NCI-H446 (cell line): Measurements from ENCODE around the gene MAST3.
A peak's percentile ranks its signal among the peaks of the same experiment; 100 is the strongest.

ENCODE experiments used
- DNase-seq, 2 experiments: peaks; one replicate each; lab custom pipeline; 2025; lab: John Stamatoyannopoulos, UW

MAST3 gene

GRCh38 chr19:18159810-18160209, 62.2 kb downstream of the MAST3 start:
- DNase-seq: no peak

DNA sequence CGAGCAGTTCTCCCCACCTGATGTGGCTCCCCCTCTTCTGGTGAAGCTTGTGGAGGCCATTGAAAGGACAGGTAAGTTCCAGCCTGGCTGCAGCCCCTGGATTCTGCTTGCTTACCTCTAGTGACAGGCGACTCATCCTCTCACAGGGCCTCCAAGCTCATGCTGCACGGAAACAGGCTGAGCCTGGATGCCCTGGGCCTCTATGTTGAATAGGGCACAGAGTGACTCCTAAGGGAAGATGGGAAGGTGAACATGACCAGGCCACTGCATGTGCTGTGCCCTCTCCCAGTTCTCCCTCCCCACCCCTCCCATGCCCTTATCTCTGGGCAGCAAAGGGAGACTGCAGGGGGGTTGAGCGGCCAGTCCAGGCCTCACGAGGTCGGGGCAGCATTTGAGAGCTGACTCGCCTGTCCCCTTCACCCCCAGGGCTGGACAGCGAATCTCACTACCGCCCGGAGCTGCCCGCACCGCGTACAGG, 63.0 kb downstream of the MAST3 start:
- no peak for DNase-seq

GRCh38 chr19:18160971-18161635, 63.5 kb downstream of the MAST3 start:
- peak; percentile 13 to 70 for DNase-seq

GRCh38 chr19:18161636-18162002, 64.0 kb downstream of the MAST3 start:
- no peak for DNase-seq

DNA sequence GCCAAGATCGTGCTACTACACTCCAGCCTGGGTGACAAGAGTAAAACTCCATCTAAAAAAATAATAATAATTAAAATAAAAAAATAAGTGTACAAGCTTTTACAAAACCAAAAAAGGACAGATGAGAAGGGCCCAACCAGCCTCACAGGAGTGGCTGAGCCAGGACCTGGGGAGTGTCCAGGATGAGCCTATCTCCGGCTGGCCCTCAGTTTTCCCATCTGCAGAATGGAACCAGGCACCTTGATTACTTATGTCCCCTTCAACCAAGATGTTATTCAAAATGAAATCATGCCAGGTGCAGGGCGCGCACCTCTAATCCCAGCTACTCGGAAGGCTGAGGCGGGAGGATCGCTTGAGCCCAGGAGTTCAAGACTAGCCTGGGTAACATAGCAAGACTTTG, 66.5 kb downstream of the MAST3 start:
- DNase-seq: no peak

- DNase-seq: no peak
Observed at GRCh38 chr19:18165794-18166544, 68.4 kb downstream of the MAST3 start.

- no peak for DNase-seq
Observed at GRCh38 chr19:18167011-18167410, 69.4 kb downstream of the MAST3 start.

DNA sequence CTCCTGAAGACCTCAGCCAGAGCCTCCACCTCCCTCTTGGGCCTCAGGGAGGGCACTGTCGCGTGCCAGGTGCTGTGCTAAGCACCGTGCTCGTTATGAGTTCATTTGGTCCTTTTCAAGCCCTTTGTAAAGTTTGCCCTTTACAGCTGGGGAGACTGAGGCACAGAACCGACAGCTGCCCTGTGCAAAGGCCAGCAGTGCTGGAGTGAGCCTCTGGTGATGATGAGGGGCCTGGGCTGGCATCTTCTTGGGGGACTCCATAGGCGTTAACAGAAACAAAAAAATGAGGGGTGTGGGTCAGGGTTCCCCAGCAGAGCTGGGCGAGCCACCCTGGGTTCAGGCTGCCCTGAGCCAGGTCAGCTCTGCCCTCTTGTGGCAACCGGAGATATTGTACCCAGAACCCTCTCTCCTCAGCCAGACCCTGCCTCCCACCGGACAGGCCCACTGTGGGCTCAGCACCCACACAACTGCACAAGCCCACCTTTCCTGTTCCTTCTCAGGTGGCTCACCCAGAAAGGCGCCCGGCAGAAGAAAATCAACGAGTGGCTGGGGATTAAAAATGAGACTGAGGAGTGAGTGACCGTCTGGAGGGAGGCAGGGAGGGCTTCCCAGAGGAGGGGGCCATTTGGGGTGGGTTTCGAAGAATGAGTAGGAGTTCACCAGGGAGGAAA, 70.5 kb downstream of the MAST3 start:
- peak in 1 of 2 experiments; percentile 40 for DNase-seq

DNA sequence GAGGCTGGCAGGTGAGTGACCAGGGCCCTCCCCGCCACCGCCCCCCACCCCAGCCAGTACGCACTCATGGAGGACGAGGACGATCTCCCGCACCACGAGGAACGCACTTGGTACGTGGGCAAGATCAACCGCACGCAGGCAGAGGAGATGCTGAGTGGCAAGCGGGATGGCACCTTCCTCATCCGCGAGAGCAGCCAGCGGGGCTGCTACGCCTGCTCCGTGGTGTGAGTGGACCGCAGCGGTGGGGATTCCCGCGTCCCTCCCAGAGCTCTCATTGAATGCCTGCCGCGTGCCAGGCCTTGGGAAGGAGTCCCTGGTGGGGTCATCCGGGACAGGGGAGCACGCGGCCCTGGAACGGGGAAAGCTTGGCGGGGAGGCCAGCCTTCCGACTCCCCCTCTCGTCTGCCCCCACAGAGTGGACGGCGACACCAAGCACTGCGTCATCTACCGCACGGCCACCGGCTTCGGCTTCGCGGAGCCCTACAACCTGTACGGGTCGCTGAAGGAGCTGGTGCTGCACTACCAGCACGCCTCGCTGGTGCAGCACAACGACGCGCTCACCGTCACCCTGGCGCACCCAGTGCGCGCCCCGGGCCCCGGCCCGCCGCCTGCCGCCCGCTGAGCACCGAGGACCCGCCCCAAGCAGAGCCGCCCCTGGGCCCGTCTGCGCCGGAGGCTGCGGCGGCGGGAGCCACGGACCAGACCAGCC, 71.2 kb downstream of the MAST3 start:
- DNase-seq: no peak

GRCh38 chr19:18170714-18171255, 73.2 kb downstream of the MAST3 start:
- no peak for DNase-seq

DNA sequence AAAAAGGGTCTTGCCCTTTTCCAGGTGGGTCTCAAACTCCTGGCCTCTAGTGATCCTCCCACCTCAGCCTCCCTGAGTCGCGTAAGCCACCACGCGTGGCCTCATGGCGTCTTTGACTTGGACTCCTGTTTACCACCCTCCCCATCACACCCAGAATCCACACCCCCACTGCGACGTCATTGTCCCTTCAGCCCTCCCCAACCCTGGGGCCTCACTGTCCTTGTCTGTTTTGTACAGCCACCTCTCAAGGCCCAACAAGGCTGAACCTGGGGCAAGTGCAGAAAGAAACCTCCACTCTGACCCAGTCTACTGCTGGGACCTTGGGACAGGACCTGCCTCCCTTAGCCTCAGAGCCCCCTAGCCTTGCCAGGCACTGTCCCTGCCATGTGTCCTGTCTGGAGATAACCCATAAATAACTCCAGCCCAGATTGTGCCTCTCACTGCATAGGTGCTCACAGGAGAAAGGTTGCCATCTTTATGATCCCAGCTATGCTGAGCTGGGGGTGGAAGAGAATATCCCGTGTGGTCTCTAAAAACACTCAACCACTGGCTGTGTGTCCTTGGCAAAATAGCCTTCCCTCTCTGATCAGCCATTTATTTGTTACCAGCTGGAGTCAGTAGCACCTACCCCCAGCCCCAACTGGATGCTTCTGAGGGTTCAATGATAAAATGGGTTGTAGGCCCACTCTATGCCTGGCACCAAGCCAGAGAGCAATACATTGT, 74.2 kb downstream of the MAST3 start:
- no peak for DNase-seq

GRCh38 chr19:18172331-18173053, 74.9 kb downstream of the MAST3 start:
- DNase-seq: no peak

- no peak for DNase-seq
Observed at GRCh38 chr19:18173054-18173571, 75.5 kb downstream of the MAST3 start.

- DNase-seq: peak in 1 of 2 experiments; percentile 70
Observed at GRCh38 chr19:18173572-18174288, 76.2 kb downstream of the MAST3 start, which contains the start of gene IFI30. IFI30 (plus strand) TSS chr19:18173813; CDS start chr19:18173842, 29 bp downstream.

DNA sequence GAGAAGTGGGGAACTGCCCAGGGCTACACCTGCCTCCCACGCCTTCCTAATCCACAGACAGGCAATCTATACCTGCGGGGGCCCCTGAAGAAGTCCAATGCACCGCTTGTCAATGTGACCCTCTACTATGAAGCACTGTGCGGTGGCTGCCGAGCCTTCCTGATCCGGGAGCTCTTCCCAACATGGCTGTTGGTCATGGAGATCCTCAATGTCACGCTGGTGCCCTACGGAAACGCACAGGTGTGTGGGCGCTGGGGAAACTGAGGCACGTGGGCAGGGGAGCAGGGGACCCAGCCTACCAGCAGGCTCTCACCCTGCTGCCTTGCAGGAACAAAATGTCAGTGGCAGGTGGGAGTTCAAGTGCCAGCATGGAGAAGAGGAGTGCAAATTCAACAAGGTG, 77.4 kb downstream of the MAST3 start:
- DNase-seq: no peak

- no peak for DNase-seq
Observed at GRCh38 chr19:18176367-18177310, 79.1 kb downstream of the MAST3 start.

- DNase-seq: no peak
Observed at GRCh38 chr19:18179957-18180356, 82.4 kb downstream of the MAST3 start.

DNA sequence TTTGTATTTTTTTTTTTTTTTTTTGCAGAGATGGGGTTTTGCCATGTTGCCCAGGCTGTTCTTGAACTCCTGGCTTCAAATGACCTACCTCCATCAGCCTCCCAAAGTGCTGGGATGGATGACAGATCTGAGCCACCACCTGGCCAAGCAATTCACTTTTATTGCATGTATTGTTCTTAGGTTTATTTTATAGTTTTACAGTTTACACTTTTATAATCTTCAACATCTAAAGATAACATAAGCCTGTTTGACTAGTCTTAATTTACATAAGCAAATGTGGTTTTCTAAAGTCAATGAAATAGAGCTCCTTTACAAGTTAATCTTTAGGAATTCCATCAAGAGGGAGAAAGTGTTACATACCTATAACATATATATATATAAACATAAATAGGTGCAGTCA, 86.0 kb downstream of the MAST3 start:
- no peak for DNase-seq

GRCh38 chr19:18185538-18185937, 88.0 kb downstream of the MAST3 start:
- no peak for DNase-seq
